ENCODE results near the gene TAAR8.

The TAAR8 gene

DNA sequence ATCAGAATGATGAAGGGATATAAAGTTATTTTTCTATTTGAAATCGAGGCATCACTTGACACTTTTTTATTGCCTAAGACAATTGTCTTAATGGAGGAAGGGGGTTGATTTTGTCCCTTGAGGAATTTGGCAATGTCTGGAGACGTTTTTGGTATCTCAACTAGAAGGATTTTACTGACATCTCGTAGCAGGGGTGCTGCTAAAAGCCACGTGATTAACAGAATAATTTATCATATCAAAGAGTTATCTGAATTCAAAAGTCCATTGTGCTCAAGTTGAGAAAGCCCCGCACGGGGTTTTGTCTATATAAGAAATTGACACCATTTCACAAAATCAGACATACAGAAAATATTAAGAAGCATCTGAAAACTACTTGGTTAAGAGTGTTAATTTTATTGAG lies 16.1 kb downstream of the TAAR8 start:
- Histone ChIP-seq H3K36me3 (ENCODE audit: insufficient read depth, low read length) (no peaks in the 10 kb centered on the region), H3K4me3 (ENCODE audit: low read depth, low read length, poor library complexity, severe bottlenecking) (no peak overlapping the region), H2AFZ (ENCODE audit: low read length) (no peak overlapping the region), H3F3A (ENCODE audit: insufficient read depth, low read length) (no peaks in the 10 kb centered on the region), H3K9me2 (ENCODE audit: low read depth, low read length) (no peaks in the 10 kb centered on the region), H4K20me1 (ENCODE audit: insufficient read depth, low read length) (no peaks in the 10 kb centered on the region), H3K27me3 (ENCODE audit: insufficient read depth, low read length) (no peaks in the 10 kb centered on the region), H3K9me3 (ENCODE audit: low read length) (no peaks in the 10 kb centered on the region), H3K9ac (ENCODE audit: low read length) (no peak overlapping the region), H3K4me2 (ENCODE audit: low read length) (no peak overlapping the region), H3K79me2 (ENCODE audit: insufficient read depth, low read length) (no peaks in the 10 kb centered on the region), H3K4me1 (ENCODE audit: insufficient read depth, low read length, severe bottlenecking) (no peaks in the 10 kb centered on the region), H3K27ac (ENCODE audit: low read depth, low read length, poor library complexity, severe bottlenecking) (no peak overlapping the region)
- TF ChIP-seq, protein P1, sequence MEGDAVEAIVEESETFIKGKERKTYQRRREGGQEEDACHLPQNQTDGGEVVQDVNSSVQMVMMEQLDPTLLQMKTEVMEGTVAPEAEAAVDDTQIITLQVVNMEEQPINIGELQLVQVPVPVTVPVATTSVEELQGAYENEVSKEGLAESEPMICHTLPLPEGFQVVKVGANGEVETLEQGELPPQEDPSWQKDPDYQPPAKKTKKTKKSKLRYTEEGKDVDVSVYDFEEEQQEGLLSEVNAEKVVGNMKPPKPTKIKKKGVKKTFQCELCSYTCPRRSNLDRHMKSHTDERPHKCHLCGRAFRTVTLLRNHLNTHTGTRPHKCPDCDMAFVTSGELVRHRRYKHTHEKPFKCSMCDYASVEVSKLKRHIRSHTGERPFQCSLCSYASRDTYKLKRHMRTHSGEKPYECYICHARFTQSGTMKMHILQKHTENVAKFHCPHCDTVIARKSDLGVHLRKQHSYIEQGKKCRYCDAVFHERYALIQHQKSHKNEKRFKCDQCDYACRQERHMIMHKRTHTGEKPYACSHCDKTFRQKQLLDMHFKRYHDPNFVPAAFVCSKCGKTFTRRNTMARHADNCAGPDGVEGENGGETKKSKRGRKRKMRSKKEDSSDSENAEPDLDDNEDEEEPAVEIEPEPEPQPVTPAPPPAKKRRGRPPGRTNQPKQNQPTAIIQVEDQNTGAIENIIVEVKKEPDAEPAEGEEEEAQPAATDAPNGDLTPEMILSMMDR (IDR thresholded peaks at IDR 0.05; ENCODE audit: low read length) = no peak
- no peak for TF ChIP-seq EZH2 (IDR thresholded peaks at IDR 0.05; ENCODE audit: borderline replicate concordance, low read length)

GRCh38 chr6:132569170-132569569 lies 16.7 kb downstream of the TAAR8 start:
- Histone ChIP-seq H3K79me2 (ENCODE audit: insufficient read depth, low read length) (no peaks in the 10 kb centered on the region), H3K27me3 (ENCODE audit: insufficient read depth, low read length) (no peaks in the 10 kb centered on the region), H3K36me3 (ENCODE audit: insufficient read depth, low read length) (no peaks in the 10 kb centered on the region), H3F3A (ENCODE audit: insufficient read depth, low read length) (no peaks in the 10 kb centered on the region), H4K20me1 (ENCODE audit: insufficient read depth, low read length) (no peaks in the 10 kb centered on the region), H3K4me1 (ENCODE audit: insufficient read depth, low read length, severe bottlenecking) (no peaks in the 10 kb centered on the region), H2AFZ (ENCODE audit: low read length) (no peak overlapping the region), H3K4me3 (ENCODE audit: low read depth, low read length, poor library complexity, severe bottlenecking) (no peak overlapping the region), H3K27ac (ENCODE audit: low read depth, low read length, poor library complexity, severe bottlenecking) (no peak overlapping the region), H3K9me3 (ENCODE audit: low read length) (no peaks in the 10 kb centered on the region), H3K9ac (ENCODE audit: low read length) (no peak overlapping the region), H3K4me2 (ENCODE audit: low read length) (no peak overlapping the region), H3K9me2 (ENCODE audit: low read depth, low read length) (no peaks in the 10 kb centered on the region)
- no peak for TF ChIP-seq EZH2 (IDR thresholded peaks at IDR 0.05; ENCODE audit: borderline replicate concordance, low read length)
- TF ChIP-seq, protein P1 (IDR thresholded peaks at IDR 0.05; ENCODE audit: low read length) = no peak

- no peaks in the 10 kb centered on the region for H3K4me1 ChIP-seq (ENCODE audit: insufficient read depth, low read length, severe bottlenecking)
- no peak within 1 kb of the TSS for H3K4me3 ChIP-seq (ENCODE audit: low read depth, low read length, poor library complexity, severe bottlenecking)
- no peaks in the 10 kb centered on the region for H3K9me2 ChIP-seq (ENCODE audit: low read depth, low read length)
- no peaks in the 10 kb centered on the region for H3F3A ChIP-seq (ENCODE audit: insufficient read depth, low read length)
- no peaks in the 10 kb centered on the region for H3K9me3 ChIP-seq (ENCODE audit: low read length)
- H4K20me1 ChIP-seq (ENCODE audit: insufficient read depth, low read length) = no peaks in the 10 kb centered on the region
- H3K9ac ChIP-seq (ENCODE audit: low read length) = no peak within 1 kb of the TSS
- no peaks in the 10 kb centered on the region for H3K79me2 ChIP-seq (ENCODE audit: insufficient read depth, low read length)
- H3K4me2 ChIP-seq (ENCODE audit: low read length) = no peak within 1 kb of the TSS
- no peak within 1 kb of the TSS for H2AFZ ChIP-seq (ENCODE audit: low read length)
- H3K27me3 ChIP-seq (ENCODE audit: insufficient read depth, low read length) = no peaks in the 10 kb centered on the region
- no peak within 1 kb of the TSS for H3K27ac ChIP-seq (ENCODE audit: low read depth, low read length, poor library complexity, severe bottlenecking)
- no peaks in the 10 kb centered on the region for H3K36me3 ChIP-seq (ENCODE audit: insufficient read depth, low read length)
- no peak for TF ChIP-seq EZH2 (IDR thresholded peaks at IDR 0.05; ENCODE audit: borderline replicate concordance, low read length)
- TF ChIP-seq, protein P1 (IDR thresholded peaks at IDR 0.05; ENCODE audit: low read length) = no peak
Measured at GRCh38 chr6:132570221-132570777, 17.8 kb downstream of the TAAR8 start, which contains the start of gene TAAR6. TSS of gene TAAR6 (plus strand) at chr6:132570322. CDS start at chr6:132570322, 0 bp downstream.
